ENCODE measurements around the gene PI4K2A.

PI4K2A gene

DNA sequence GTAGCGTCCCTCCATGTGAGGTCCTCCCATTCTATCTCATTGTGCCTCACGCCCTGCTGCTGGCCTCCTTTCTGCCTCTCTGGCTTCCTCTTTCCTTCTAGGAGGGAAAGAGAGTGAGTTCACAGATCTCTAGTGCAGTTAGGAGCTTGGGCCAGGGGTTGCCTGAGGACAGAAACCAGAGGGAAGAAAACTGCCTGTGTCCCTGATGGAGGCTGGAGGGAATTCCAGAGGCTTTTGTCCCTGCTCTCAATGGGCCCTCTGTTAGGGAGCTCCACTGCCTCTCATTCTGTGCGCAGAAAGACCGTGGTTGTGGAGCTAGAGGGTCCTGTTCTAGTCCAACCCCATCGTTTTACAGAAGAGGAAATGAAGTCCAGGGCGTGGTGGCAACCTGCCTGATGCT lies 77.7 kb downstream of the PI4K2A start:
- H3K79me2 ChIP-seq (ENCODE audit: insufficient read depth, low read length), result no peaks in the 10 kb centered on the region
- H3K9ac ChIP-seq (ENCODE audit: low read length), result no peak overlapping the region
- H3K27me3 ChIP-seq (ENCODE audit: low read length), result no peaks in the 10 kb centered on the region
- no peaks in the 10 kb centered on the region for H3K9me2 ChIP-seq (replicated peaks; ENCODE audit: insufficient read depth, low read length)
- H3K27ac ChIP-seq (ENCODE audit: low read depth, low read length), result no peak overlapping the region
- H3K36me3 ChIP-seq (ENCODE audit: low read length), result no peaks in the 10 kb centered on the region
- H3F3A ChIP-seq (ENCODE audit: insufficient read depth), result no peaks in the 10 kb centered on the region
- no peaks in the 10 kb centered on the region for H3K9me3 ChIP-seq (ENCODE audit: insufficient read depth, low read length)
- TF ChIP-seq EZH2phosphoT487 (conservative IDR thresholded peaks at IDR 0.05; ENCODE audit: low read length) (no peak), CTCF (IDR thresholded peaks at IDR 0.05; ENCODE audit: insufficient read depth, low read length, poor library complexity, severe bottlenecking) (no peak)
- no peak overlapping the region for H3K4me3 ChIP-seq (ENCODE audit: insufficient read depth, low read length, poor library complexity, severe bottlenecking)
- no peak overlapping the region for H2AFZ ChIP-seq (ENCODE audit: low read depth, low read length, severe bottlenecking)
- no peak overlapping the region for H3K4me2 ChIP-seq (ENCODE audit: low read depth, low read length, poor library complexity, severe bottlenecking)
- H4K20me1 ChIP-seq (ENCODE audit: low read depth, low read length), result no peaks in the 10 kb centered on the region

DNA sequence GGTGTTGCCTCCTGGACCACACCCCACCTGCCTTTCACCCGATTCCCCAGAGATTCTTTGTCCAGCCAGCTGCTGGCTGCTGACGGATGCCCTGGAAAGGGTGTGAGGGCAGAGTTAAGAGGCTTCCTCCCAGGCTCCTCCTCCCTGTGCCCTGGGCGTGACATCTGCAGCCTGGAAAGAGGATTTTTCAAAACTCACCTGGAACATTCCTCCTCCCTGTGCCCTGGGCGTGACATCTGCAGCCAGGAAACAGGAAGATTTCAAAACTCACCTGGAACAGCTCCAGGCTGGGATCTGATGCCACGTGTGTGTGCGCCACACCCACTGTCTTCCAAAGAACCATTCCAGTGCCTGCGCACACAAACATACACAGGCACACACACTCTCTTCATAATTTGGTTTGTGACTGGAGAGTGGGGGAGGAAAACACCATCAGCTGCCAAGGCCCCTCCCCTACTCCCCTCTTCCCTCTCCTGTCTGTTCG lies 78.2 kb downstream of the PI4K2A start:
- Histone ChIP-seq H2AFZ (ENCODE audit: low read depth, low read length, severe bottlenecking) (no peak overlapping the region), H3F3A (ENCODE audit: insufficient read depth) (no peaks in the 10 kb centered on the region), H3K36me3 (ENCODE audit: low read length) (no peaks in the 10 kb centered on the region), H4K20me1 (ENCODE audit: low read depth, low read length) (no peaks in the 10 kb centered on the region), H3K79me2 (ENCODE audit: insufficient read depth, low read length) (no peaks in the 10 kb centered on the region), H3K4me2 (ENCODE audit: low read depth, low read length, poor library complexity, severe bottlenecking) (no peak overlapping the region), H3K27ac (ENCODE audit: low read depth, low read length) (no peak overlapping the region), H3K4me3 (ENCODE audit: insufficient read depth, low read length, poor library complexity, severe bottlenecking) (no peak overlapping the region), H3K9me2 (replicated peaks; ENCODE audit: insufficient read depth, low read length) (no peaks in the 10 kb centered on the region), H3K9me3 (ENCODE audit: insufficient read depth, low read length) (no peaks in the 10 kb centered on the region), H3K9ac (ENCODE audit: low read length) (no peak overlapping the region), H3K27me3 (ENCODE audit: low read length) (no peaks in the 10 kb centered on the region)
- no peak for TF ChIP-seq EZH2phosphoT487 (conservative IDR thresholded peaks at IDR 0.05; ENCODE audit: low read length)
- TF ChIP-seq CTCF (IDR thresholded peaks at IDR 0.05; ENCODE audit: insufficient read depth, low read length, poor library complexity, severe bottlenecking), result no peak

DNA sequence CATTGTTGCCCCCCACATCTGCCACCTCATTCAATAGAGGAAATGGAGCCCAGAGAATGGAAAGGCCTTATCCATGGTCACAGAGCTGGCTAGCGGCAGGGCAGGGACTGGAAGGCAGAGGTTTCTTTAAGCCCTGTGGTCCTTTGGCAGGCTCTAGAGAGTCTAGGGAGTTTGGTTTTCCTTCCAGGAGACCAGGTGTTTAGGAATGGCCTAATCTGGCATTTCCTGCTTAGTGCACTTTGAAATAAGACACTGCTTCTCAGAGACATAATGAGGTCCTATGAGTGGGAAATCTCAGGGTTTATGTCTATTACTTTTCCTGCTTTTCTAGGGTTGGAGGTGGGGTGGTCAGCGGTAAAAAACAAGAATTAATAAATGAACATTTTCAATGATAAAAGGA lies 79.1 kb downstream of the PI4K2A start:
- Histone ChIP-seq H3K4me3 (ENCODE audit: insufficient read depth, low read length, poor library complexity, severe bottlenecking) (no peak overlapping the region), H3K79me2 (ENCODE audit: insufficient read depth, low read length) (no peaks in the 10 kb centered on the region), H2AFZ (ENCODE audit: low read depth, low read length, severe bottlenecking) (no peak overlapping the region), H4K20me1 (ENCODE audit: low read depth, low read length) (no peaks in the 10 kb centered on the region), H3K27ac (ENCODE audit: low read depth, low read length) (no peak overlapping the region), H3K9ac (ENCODE audit: low read length) (no peak overlapping the region), H3K36me3 (ENCODE audit: low read length) (no peaks in the 10 kb centered on the region), H3K9me2 (replicated peaks; ENCODE audit: insufficient read depth, low read length) (no peaks in the 10 kb centered on the region), H3K27me3 (ENCODE audit: low read length) (no peaks in the 10 kb centered on the region), H3F3A (ENCODE audit: insufficient read depth) (no peaks in the 10 kb centered on the region), H3K9me3 (ENCODE audit: insufficient read depth, low read length) (no peaks in the 10 kb centered on the region), H3K4me2 (ENCODE audit: low read depth, low read length, poor library complexity, severe bottlenecking) (no peak overlapping the region)
- TF ChIP-seq CTCF (IDR thresholded peaks at IDR 0.05; ENCODE audit: insufficient read depth, low read length, poor library complexity, severe bottlenecking) (no peak), EZH2phosphoT487 (conservative IDR thresholded peaks at IDR 0.05; ENCODE audit: low read length) (no peak)
